T-helper 9 cell (primary cell): ENCODE data around the gene SMIM1.
A peak's percentile ranks its signal among the peaks of the same experiment; 100 is the strongest.

Source experiments
- DNase-seq: peaks from one replicate; pipeline ENCODE4 v3.0.0-alpha.2; 2020
- total RNA-seq, 2 donors: gene quantifications; one replicate each; lab custom pipeline; 2026; lab: John Stamatoyannopoulos, UW

Gene SMIM1
- total RNA-seq = 0.24 to 0.98 reads per million in 2 donors

GRCh38 chr1:3772715-3773571 is at the start of gene SMIM1:
Gene SMIM1 (plus strand): TSS chr1:3772749. CDS start chr1:3775374, 2,625 bp downstream.
- DNase-seq = no peak

DNA sequence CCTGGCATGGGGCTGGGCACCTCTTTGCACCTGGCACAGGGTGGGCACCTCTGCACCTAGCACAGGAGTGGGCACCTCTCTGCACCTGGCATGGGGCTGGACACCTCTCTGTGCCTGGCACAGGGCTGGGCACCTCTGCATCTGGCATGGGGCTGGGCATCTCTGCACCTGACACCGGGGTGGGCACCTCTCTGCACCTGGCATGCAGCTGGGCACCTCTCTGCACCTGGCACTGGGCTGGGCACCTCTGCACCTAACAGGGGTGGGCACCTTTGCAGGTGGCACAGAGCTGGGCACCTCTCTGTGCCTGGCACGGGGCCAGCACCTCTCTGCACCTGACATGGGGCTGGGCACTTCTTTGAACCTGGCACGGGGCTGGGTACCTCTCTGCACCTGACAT is 49.7 kb upstream of the SMIM1 start:
- no peak for DNase-seq

- peak; percentile 85 for DNase-seq
These were observed 48.0 kb upstream of the SMIM1 start for GRCh38 chr1:3724416-3725030.

DNA sequence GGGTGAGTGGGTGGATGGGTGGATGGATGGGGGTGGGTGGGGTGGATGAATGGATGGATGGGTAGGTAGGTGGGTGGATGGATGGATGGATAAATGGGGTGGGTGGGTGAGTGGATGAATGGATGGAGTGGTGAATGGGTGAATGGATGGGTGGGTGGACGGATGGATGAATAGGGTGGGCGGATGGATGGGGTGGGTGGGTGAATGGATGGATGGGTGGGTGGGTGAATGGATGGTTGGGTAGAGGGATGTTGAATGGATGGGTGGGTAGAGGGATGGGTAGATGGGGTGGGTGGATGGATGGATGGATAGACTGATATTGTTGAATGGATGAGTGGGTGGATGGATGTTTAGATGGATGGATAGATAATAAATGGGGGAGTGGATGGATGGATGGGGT is 47.2 kb upstream of the SMIM1 start:
- no peak for DNase-seq

GRCh38 chr1:3727042-3727824 is 45.3 kb upstream of the SMIM1 start:
- no peak for DNase-seq

GRCh38 chr1:3727825-3728776 is 44.4 kb upstream of the SMIM1 start:
- no peak for DNase-seq

- no peak for DNase-seq
These were observed 42.7 kb upstream of the SMIM1 start for GRCh38 chr1:3729594-3730542.

- no peak for DNase-seq
These were observed 41.9 kb upstream of the SMIM1 start for GRCh38 chr1:3730543-3731247.

GRCh38 chr1:3731583-3732433 is 40.7 kb upstream of the SMIM1 start:
- no peak for DNase-seq

GRCh38 chr1:3732434-3733093 is 40.0 kb upstream of the SMIM1 start:
- no peak for DNase-seq

DNA sequence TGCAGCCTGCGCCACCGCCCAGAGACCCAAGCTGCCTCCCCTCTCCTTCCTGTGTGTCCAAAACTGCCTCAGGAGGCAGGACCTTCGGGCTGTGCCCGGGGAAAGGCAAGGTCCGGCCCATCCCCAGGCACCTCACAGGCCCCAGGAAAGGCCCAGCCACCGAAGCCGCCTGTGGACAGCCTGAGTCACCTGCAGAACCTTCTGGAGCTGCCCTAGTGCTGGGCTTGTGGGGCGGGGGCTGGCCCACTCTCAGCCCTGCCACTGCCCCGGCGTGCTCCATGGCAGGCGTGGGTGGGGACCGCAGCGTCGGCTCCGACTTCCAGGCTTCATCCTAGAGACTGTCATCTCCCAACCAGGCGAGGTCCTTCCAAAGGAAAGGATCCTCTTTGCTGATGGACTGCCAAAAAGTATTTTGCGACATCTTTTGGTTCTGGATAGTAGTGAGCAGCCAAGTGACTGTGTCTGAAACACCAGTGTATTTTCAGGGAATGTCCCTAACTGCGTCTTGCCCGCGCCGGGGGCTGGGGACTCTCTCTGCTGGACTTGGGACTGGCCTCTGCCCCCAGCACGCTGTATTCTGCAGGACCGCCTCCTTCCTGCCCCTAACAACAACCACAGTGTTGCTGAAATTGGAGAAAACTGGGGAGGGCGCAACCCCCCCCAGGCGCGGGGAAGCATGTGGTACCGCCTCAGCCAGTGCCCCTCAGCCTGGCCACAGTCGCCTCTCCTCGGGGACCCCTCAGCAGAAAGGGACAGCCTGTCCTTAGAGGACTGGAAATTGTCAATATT is 39.3 kb upstream of the SMIM1 start:
- no peak for DNase-seq

GRCh38 chr1:3733883-3734589 is 38.5 kb upstream of the SMIM1 start:
- DNase-seq = no peak

DNA sequence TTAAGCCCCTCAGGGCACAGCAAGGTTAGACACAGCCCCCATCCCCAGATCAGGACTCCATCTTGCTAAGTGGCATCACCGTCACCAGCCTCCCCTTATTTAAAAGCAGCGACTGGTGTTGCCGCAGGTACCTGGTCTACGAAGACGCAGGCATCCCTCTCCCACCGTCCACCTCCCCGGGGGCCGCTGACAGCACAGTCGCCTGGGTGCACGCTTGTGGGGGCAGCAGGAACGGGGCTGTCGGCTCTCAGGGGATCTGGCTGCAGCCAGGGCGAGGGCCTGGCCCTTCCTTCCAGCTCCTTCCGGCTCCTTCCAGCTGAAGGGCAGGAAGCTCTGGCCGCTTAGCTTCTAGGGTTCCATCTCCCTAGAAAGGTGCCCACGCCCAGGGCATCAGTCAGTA is 37.9 kb upstream of the SMIM1 start:
- no peak for DNase-seq

DNA sequence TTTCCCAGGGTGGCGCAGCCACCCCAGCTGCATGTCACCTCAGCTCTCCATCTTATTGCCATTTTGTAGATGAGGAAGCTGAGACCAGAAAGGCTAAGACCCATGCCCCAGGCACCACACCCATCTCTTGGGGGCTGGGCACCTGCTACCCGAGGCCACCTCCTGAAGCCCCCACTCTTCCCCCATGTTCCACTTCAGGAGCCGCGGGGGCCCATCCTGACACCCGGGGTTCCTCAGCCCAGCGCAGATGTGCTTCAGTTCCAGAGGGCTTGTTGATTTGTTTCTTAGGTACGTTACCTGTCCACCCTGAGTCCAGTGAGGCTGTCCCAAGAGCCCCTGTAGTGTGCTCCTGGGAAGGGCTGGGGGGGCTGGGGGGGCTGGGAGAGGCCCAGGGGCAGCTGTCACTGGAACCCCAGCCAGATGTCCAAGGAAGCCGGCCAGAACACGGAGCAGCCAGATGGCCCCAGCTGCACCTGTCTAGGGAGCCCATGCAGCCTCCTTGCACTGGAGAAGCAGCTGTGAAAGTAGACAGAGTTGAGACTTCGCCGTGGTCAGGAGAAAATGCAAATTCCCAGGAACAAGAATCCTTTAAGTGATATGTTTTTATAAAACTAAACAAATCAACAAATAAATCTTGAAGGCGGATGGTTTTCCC is 37.4 kb upstream of the SMIM1 start:
- DNase-seq = no peak

GRCh38 chr1:3735688-3736087 is 36.9 kb upstream of the SMIM1 start:
- no peak for DNase-seq

DNA sequence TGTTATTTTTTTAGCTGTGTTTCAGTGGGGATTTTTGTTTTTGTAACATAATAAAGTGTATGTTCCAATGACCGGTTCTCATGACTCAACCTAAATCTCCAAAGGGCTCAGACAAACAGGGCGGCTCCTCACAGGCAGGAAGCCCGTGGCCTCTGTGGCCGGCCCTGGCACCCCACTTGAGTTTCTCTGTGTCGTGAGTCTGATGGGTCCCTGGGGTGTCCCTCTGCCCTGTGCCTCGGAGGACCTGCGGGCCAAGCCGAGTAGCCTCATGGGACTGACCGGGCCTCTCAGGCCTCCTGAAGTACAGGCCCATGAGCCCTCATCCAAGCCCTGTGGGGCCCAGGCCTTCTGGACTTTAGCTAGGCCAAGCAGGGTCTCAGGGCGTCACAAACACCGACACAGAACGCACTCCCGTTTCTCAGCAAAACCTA is 36.4 kb upstream of the SMIM1 start:
- DNase-seq = no peak

GRCh38 chr1:3736708-3737107 is 35.8 kb upstream of the SMIM1 start:
- DNase-seq = no peak
